GM11168 (cell line): Measurements from ENCODE around the gene PDXP.
"Not testable (repeated sequence)": the region's sequence is repeated elsewhere in the genome, so short reads cannot be mapped to it uniquely, and the experiment has no call there.

Experiments used
- in situ Hi-C: fragments of 300-500 bp; cut with MboI; formaldehyde crosslinking; loops from one replicate; pipeline ENCODE4 v1.12.0; 2022; ENCODE audit warnings: low sequenced_read_pairs; ENCODE audit not compliant: unreplicated experiment

The PDXP gene

DNA sequence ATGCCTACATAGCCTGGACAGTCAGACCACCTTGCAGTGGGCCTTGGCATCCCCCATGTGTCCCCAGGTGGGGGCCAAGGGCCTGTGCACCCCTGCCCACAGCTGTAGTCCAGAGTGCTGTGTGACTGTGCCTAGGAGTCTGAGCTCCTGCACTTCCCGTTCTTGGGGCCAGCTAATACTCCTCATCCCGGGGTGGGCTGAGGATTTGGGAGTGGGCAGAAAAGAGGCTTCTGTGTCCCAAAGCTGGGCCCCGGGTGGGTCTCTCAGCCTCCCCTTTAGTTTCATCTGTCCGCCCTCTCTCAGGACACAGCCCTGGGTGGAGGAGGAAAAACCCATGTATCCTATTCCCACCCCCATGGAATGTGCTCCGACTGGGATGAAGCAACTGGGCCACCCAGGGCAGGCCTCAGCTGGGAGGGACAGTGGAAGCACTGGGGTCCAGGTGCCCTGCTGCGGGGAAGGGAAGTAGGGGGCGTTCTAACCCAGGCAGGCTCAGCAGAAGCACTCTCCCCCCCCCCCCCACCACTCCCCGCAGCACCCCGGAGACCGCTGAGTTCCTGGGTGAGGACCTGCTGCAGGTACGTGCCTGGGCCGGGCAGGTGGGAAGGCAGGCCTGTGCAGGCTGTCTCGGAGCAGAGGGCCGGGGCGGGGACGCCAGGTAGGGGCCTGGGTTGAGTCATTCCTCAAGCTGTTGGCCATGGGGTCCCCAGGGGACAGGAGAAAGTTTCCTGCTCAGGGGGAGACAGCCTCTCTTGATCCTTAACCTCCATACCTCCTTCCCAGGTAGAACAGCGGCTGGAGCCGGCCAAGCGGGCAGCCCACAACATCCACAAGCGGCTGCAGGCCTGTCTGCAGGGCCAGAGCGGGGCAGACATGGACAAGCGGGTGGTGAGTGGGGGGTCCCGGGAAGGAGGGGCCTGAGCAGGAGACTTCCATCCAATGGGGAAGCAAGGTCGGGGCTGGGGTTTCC is 17.6 kb upstream of the PDXP start:
- in situ Hi-C loops: no loop called here

DNA sequence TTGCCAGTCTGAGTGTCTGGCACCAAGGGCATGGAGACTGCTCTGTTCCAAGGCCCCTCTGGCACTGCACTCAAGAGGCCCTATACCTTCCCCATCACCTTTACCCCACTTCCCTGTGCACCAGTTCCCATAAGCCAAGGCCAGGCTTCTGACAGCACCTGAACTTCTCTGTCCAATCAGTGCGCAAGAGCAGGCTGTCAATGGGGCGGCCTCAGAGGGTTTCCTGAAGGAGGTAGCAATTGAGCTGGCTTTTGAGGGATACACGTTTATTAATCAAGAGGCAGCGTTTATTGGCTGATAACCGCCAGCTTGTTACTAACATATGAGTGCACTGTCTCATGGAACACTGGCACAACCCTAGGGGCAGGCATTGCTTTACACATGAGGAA is 17.0 kb upstream of the PDXP start:
- in situ Hi-C loops: no loop called here

DNA sequence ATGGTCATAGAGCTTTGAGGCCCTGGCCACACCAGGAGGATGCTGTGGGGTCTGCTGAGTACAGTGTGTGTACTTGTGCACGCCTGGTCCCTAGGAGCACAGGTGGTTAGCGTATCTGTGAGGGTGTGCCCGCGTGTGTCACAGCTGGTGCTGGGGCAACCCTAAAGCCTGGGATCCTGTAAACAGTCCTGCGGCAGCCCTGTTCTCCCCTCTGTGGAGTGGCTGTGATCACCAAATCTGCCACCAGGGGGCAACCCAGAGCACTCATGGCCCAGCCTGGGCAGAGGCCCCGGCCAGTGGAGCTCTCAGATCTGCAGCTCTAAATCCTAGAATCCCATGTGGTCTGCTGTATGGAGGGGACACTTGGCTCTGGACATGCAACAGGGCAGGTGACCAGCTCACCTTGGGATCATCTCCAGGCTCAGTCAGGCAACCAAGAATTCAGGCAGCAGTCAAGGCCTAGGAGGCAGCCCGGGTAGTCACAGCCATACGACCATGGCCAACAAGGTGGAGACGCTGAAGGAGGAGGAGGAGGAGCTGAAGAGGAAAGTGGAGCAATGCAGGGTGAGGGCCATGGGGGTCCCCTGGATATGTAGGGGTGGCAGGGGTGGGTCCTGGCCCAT is 15.2 kb upstream of the PDXP start:
- in situ Hi-C loops: no loop called here

DNA sequence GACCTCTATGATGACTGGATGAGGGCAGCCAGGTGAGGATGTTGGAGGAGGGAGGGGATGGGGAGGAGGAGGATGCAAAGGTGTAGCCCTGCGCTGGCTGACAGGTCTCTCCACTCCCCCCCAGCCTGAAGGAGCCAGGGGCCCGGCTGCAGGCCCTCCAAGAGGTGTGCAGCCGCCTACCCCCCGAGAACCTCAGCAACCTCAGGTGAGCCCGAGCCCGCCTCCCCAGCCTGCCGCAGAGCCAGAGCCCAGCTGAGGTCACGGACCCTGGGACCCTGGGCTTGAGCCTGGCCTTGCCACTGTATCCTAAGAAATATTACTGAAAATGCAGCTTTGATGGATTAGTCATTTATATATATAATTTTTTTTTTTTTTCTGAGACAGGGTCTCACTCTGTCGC is 11.2 kb upstream of the PDXP start:
- in situ Hi-C loops: no loop called here

DNA sequence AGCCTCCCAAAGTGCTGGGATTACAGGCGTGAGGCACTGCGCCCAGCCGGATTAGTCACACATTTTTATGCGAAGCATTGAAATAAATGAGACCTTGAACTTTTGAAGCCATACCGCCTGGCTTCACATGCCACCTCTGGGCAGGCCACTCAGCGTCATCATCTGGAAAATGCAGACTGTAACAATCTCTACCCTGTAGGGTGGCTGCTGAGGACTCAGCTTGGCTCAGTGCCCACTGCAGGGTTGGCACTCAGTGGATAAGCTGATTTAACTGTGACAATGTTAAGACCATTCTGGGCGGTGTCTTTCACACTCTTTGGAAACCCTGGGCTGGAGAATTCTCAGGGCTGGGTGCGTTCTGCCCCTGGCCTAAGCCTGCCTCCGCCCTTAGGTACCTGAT is 10.6 kb upstream of the PDXP start:
- in situ Hi-C loops: no loop called here

DNA sequence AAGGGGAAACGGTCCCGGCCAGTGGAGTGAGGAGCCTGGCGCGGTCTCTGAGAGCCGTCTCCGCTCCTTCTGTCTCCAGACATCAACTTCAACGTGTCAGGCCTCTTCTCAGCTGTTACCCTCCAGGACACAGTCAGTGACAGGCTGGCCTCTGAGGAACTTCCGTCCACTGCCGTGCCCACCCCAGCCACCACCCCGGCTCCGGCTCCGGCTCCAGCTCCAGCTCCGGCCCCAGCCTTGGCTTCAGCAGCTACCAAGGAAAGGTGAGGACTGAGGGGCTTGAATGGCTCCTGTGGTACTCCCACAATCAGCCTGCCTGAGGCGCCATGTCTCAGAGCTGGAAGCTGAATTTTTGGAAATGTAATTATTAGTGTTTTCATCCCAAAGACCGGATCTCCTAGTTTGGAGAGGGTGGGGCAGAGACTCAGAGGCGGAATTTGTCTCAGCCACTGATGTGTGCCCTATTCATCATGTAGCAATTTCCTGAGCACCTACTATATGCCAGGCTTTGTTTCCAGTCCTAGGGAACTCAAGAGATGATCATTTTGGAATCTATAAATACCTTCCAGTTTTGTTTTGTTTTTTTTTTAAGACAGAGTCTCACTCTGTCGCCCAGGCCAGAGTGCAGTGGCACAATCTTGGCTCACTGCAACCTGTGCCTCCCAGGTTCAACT is 7.9 kb upstream of the PDXP start:
- in situ Hi-C loops: no loop called here

DNA sequence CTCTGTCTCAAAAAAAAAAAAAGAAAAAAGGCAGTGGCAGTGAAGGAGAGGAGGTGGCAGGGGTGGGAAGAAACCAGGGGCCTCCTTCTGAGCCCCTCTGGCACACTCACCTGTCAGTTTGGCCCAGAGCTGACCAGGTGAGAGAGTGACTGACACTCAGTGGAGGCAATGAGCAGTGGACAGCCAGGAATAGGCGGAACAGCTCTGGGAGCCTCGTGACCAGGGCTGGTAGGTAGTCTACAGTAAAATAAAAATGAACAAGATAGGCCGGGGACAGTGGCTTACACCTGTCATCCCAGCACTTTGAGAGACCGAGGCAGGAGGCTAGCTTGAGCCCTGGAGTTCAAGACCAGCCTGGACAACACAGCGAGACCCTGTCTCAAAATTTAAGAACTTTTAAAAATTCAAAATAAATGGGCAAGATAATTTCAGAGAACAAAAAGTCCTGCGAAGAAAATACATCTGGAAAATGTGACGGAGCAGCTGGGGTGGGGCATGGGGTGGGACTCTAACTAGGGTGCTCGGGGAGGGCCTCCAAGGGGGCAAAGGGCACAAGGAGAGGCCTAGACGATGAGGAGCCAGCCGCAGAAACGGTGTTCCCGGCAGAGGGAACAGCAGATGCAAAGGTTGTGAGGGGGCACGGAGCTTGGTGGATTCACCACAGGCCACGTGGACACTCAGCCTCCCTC is 3.8 kb upstream of the PDXP start:
- in situ Hi-C loops: no loop called here

DNA sequence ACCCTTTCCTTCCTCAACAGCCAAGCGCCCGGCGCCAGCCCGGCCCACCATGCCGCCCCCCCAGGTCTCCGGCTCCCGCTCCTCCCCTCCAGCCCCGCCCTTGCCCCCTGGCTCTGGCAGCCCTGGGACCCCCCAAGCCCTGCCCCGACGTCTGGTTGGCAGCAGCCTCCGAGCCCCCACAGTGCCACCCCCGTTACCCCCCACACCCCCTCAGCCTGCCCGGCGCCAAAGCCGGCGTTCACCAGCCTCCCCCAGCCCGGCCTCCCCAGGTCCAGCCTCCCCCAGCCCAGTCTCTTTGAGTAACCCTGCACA is 3.3 kb upstream of the PDXP start:
- in situ Hi-C loops: no loop called here

DNA sequence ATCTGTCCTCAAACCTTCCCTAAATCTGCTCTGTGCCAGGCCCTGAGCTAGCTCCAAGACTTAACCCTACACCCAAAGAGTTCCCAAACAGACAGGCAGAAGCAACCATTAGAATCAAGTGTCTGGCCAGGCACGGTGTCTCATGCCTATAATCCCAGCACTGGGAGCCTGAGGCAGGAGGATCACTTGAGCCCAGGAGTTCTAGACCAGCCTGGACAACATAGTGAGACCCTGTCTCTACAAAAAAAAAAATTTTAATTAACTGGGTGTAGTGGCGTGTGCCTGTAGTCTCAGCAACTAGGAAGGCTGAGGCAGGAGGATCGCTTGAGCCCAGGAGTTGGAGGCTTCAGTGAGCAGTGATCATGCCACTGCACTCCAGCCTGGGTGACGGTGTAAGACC is 1.9 kb upstream of the PDXP start:
- in situ Hi-C loops: not testable (repeated sequence)

DNA sequence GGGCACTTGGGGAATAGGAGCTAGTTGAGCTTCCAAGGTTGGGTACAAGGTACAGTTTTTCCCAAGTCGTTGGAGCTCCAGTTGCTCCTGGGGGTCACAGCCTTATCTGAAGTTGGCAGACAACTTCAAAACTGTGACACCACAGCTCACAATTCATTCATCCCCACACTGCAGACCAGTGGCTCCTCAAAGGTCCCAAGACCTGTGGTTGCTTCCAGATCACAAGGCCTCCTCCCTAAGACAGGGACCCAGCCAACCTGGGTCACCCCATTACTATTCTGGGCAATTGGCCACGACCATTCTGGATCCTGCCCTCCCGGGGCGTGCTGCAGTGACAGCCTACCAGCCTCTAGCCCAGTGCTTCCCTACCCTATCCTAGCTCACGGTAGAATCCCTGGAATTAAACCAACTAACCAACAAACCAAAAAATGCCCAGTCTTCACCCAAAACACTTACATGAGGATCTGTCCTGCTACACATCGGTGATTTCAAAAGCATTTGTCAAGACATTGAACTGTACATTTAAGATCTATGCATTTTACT is 862 bp upstream of the PDXP start:
- in situ Hi-C loops: no loop called here

DNA sequence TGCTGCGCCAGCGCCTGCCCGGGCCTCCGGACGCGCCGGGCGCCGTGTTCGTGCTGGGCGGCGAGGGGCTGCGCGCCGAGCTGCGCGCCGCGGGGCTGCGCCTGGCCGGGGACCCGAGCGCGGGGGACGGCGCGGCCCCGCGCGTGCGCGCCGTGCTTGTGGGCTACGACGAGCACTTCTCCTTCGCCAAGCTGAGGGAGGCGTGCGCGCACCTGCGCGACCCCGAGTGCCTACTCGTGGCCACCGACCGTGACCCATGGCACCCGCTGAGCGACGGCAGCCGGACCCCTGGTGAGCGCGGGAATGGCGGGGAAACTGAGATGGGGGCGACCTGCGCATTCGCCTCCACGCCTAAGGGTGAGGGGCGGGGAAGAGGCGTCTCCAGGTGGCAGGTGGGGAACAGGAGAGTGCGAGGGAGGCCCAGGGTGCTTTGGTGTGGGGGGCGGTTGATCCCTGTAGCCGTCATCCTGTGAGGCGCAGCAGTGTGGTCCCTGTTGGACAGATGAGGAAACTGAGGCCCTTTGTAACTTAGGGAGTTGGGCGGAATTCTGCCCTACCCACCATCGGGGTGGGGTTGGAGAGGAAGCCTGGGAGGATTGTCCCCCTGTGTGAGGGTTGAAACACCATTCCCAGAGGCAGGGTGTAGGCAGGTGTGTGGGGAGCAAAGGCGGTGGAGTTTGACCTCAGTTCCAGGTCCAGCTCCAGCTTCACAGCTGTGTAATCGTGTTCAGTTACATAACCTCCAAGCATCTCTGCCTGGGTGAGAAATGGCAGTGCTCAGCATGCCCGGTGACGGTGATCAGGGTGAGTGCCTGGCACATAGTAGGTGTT is 758 bp downstream of the PDXP start:
- in situ Hi-C loops: no loop called here

DNA sequence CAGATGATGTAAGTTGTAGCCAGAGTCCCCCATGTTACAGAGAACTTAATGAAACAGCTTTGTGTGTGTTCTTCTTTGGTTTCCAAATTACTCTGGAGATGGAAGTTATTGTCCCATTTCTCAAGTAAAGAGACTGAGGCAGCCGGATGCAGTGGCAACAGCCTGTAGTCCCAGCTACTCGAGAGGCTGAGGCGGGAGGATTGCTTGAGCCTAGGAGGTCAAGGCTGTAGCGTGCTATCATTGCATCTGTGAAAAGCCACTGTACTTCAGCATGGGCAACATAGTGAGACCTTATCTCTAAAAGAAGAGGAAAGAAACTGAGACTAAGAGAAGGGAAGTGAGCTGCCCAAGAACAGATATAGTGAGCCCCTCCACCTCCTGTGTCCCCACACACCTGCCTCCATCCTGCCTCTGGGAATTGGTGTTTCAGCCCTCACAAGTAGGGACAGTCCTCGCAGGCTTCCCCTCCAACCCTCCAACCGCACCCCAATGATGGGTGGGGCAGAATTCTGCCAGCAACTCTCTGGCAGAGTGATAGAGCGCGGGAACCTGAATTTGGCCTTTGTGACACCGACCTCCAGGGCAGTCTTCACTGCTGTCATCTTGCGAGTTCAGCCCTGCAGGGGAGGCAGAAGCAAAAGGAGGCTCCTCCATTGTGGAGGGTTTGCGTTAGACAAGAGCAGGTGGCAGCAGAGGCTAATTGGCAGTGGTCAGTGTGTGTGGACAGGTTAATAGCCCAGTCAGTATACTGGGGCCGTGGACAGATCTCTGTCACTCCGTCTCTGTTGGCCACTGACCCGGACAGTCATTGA is 1.6 kb downstream of the PDXP start:
- in situ Hi-C loops: no loop called here

DNA sequence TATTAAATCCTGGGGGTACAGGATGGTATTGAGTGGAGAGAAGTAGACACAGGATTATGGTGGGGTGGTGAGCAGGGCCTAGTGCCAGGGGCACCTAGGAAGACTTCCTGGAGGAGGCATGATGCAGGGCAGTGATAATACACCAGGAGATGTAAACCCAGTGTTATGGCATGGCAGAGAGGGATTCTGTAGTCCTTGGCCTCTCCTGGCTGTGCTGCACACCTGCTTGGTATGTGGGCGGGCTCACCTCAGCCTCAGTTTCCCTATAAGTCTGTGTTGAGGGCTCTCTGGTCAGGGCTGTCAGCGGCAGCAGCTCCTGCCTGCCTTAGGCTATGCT is 2.2 kb downstream of the PDXP start:
- in situ Hi-C loops: no loop called here

DNA sequence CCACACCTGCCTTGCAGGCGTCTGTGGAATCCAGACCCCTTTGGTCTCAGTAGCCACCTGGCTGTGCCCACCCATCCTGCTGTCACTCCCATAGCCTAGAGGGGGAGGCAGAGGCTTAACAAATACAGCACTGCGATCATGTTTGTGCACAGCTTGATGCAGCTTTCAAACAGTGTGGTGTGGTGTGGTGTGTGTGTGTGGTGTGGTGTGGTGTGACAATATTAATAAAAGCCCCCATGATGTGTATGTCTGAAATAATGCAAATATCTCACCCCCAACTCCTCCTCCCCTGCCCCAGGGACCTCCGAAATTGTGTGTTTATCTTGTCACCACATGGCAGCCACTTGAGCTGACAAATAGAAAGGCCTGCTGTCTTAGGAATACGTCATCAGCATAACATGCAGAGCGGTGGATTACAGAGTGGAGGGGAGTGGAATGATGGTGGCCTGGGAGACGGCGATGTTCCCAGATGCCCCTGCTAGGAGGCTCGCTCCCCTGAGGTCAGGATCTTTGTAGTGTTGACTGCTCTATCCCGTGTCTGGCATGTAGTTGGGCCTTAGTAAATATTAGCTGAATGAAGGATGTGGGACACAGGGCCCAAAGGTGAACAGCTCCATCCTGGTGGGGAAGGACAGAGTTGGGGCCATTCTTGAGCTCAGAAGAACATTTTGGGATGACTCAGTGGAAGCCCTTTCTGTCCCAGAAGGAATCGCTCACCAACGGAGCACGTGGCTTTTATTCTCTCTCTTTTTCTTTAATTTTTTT is 2.8 kb downstream of the PDXP start:
- in situ Hi-C loops: no loop called here

DNA sequence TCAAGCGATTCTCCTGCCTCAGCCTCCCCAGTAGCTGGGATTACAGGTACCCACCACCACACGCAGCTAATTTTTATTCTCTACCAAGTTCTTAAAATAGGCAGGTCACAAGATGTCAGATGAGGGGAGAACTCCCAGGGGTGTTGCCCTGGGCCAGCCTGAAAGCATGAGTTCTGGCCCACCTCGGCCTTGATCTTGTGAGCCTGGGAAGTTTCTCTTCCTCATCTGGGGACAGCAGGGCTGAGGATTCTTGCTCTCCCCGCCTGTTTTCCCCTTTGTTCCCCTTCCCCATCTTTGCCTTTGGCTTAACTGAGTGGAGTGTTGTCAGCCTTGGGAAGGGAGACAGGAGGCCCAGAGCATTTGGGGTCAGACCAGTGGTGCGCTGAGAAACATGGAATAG is 3.5 kb downstream of the PDXP start:
- in situ Hi-C loops: no loop called here

DNA sequence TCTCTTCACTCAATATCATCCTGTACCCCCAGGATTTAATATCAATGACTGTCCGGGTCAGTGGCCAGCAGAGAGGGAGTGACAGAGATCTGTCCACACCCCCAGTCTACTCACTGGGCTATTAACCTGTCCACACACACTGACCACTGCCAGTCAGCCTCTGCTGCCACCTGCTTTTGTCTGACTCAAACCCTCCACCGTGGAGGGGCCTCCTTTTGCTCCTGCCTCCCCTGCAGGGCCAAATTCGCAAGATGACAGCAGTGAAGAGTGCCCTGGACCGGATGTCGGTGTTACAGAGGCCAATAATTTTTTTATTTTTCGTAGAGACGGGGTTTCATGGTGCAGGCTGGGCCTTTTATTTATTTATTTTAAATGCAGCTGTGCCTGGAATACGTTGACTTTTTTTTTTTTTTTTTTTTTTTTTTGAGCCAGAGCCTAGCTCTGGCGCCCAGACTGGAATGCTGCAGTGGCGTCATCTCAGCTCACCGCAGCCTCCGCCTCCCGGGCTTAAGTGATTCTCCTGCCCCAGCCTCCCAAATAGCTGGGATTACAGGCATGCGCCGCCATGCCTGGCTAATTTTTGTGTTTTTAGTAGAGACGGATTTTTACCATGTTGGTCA is 5.1 kb downstream of the PDXP start:
- in situ Hi-C loops: no loop called here

DNA sequence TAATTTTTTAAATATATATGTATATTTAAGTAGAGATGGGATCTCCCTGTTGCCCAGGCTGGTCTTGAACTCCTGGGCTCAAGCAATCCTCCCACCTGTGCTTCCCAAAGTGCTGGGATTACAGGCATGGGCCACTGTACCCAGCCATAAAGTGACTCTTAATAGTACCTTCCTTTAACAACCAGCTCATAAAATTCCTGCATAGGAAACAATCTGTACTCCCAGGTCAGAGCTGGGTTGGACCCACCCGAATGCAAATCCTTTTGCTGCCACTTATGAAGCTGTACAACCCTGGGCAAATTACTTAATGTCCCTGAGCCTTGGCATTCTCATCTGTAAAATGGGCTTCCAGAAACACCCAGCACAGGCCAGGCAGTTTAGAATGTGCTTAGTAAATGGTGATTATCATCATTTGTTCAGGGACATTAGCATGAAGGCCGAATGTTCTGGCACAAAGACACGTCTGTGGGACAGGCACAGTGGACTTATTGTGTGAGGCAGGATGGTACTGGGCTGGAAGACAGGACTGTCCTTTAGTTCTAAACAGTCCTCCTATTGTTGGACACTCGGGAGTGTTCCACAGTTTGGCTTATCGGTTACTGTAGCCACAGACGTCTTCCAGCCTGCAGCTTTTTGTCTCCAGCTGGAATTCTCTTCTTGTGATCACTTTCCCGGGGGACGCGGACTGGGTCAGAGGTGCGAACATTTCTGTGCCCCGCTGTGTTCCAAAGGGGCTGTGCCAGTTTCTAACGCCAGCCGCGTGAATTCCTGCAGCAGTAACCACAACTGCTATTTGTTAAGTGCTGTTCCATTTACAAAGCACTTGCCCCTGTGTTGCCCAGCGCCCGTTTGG is 6.0 kb downstream of the PDXP start:
- in situ Hi-C loops: no loop called here
